Measurements from ENCODE around the gene THG1L. TPM values are rescaled to one million over a fixed set of nuclear protein-coding genes. Genes with fewer than 3 reads are reported as not detected.

The THG1L gene
- total RNA-seq, 2 experiments from 2014 or later: 28.1 to 30.2 TPM

- H3K4me3 Mint-ChIP-seq: no peak overlapping the region
These were observed 16.0 kb downstream of the THG1L start for GRCh38 chr5:157747173-157747740.

GRCh38 chr5:157747766-157748700, 16.8 kb downstream of the THG1L start:
- no peak overlapping the region for H3K27ac Mint-ChIP-seq
- CTCF ChIA-PET: interaction anchor here (1.6 to 4.2 kb wide), 2 partner anchors 12 to 82 kb away, joined by 5 to 26 read pairs; no protein-coding TSS in a partner anchor
- intact Hi-C loops (cut with micrococcal nuclease): no loop called here
- H3K9me3 Mint-ChIP-seq: no peaks in the 10 kb centered on the region
- peaks cover 5% of the 10 kb centered on the region for H3K36me3 Mint-ChIP-seq (ENCODE audit: low read depth)
- no peak overlapping the region for H3K4me3 Mint-ChIP-seq
- peak; percentile 15 for DNase-seq
- H3K27me3 Mint-ChIP-seq (ENCODE audit: low read depth): no peaks in the 10 kb centered on the region
- peaks cover 47% of the 10 kb centered on the region for H3K4me1 Mint-ChIP-seq (ENCODE audit: low read depth)

More at GRCh38 chr5:157747173-157747740, 16.0 kb downstream of the THG1L start:
- CTCF ChIA-PET: interaction anchor here (1.6 to 4.2 kb wide), 2 partner anchors 13 to 81 kb away, joined by 5 to 26 read pairs; no protein-coding TSS in a partner anchor
- no peak overlapping the region for H3K27ac Mint-ChIP-seq
- no peaks in the 10 kb centered on the region for H3K27me3 Mint-ChIP-seq (ENCODE audit: low read depth)
- no peak for DNase-seq
- intact Hi-C loops (cut with micrococcal nuclease): no loop called here
- H3K4me1 Mint-ChIP-seq (ENCODE audit: low read depth): peaks cover 51% of the 10 kb centered on the region
- no peaks in the 10 kb centered on the region for H3K9me3 Mint-ChIP-seq
- peaks cover 2% of the 10 kb centered on the region for H3K36me3 Mint-ChIP-seq (ENCODE audit: low read depth)

GRCh38 chr5:157748760-157749461, 17.7 kb downstream of the THG1L start:
- Mint-ChIP-seq H3K36me3 (ENCODE audit: low read depth) (peaks cover 8% of the 10 kb centered on the region), H3K4me3 (no peak overlapping the region), H3K27me3 (ENCODE audit: low read depth) (no peaks in the 10 kb centered on the region), H3K27ac (no peak overlapping the region), H3K4me1 (ENCODE audit: low read depth) (peaks cover 47% of the 10 kb centered on the region), H3K9me3 (no peaks in the 10 kb centered on the region)
- intact Hi-C loops (cut with micrococcal nuclease): no loop called here
- peak; percentile 14 for DNase-seq
- CTCF ChIA-PET: interaction anchor here (0.6 to 4.2 kb wide), 3 partner anchors 12 to 496 kb away, joined by 3 to 26 read pairs (median 3); no protein-coding TSS in a partner anchor

- no peak for DNase-seq
- CTCF ChIA-PET: interaction anchor here (0.6 to 4.2 kb wide), 3 partner anchors 8 to 19 kb away, joined by 3 to 26 read pairs (median 10); no protein-coding TSS in a partner anchor
- no peaks in the 10 kb centered on the region for H3K9me3 Mint-ChIP-seq
- no peak overlapping the region for H3K27ac Mint-ChIP-seq
- H3K4me3 Mint-ChIP-seq: no peak overlapping the region
- peaks cover 44% of the 10 kb centered on the region for H3K4me1 Mint-ChIP-seq (ENCODE audit: low read depth)
- intact Hi-C loops (cut with micrococcal nuclease): no loop called here
- peaks cover 8% of the 10 kb centered on the region for H3K36me3 Mint-ChIP-seq (ENCODE audit: low read depth)
- no peaks in the 10 kb centered on the region for H3K27me3 Mint-ChIP-seq (ENCODE audit: low read depth)
These were observed 18.2 kb downstream of the THG1L start for GRCh38 chr5:157749462-157749799.

- no peak for DNase-seq
- no peak overlapping the region for H3K4me3 Mint-ChIP-seq
- peaks cover 12% of the 10 kb centered on the region for H3K36me3 Mint-ChIP-seq (ENCODE audit: low read depth)
- H3K4me1 Mint-ChIP-seq (ENCODE audit: low read depth): peaks cover 36% of the 10 kb centered on the region
- H3K9me3 Mint-ChIP-seq: no peaks in the 10 kb centered on the region
- H3K27ac Mint-ChIP-seq: no peak overlapping the region
- no peaks in the 10 kb centered on the region for H3K27me3 Mint-ChIP-seq (ENCODE audit: low read depth)
- intact Hi-C loops (cut with micrococcal nuclease): no loop called here
- CTCF ChIA-PET: interaction anchor here (1.5 to 4.2 kb wide), 2 partner anchors 9 to 10 kb away, joined by 10 to 26 read pairs; no protein-coding TSS in a partner anchor
These were observed 19.1 kb downstream of the THG1L start for GRCh38 chr5:157750320-157750719.

- intact Hi-C loops (cut with micrococcal nuclease): no loop called here
- peaks cover 23% of the 10 kb centered on the region for H3K36me3 Mint-ChIP-seq (ENCODE audit: low read depth)
These were observed 24.9 kb downstream of the THG1L start for GRCh38 chr5:157756122-157756521.

GRCh38 chr5:157758706-157759105, 27.5 kb downstream of the THG1L start:
- Mint-ChIP-seq H3K4me3 (no peak overlapping the region), H3K27me3 (ENCODE audit: low read depth) (no peaks in the 10 kb centered on the region), H3K4me1 (ENCODE audit: low read depth) (peaks cover 7% of the 10 kb centered on the region), H3K36me3 (ENCODE audit: low read depth) (peaks cover 15% of the 10 kb centered on the region), H3K27ac (no peak overlapping the region), H3K9me3 (no peaks in the 10 kb centered on the region)
- DNase-seq: no peak
- intact Hi-C loops (cut with micrococcal nuclease): no loop called here
- CTCF ChIA-PET: interaction anchor here (1.2 to 4.3 kb wide), 4 partner anchors 10 to 236 kb away, joined by 3 to 26 read pairs (median 3); no protein-coding TSS in a partner anchor

More at GRCh38 chr5:157756122-157756521, 24.9 kb downstream of the THG1L start:
- Mint-ChIP-seq H3K4me3 (no peak overlapping the region), H3K27ac (no peak overlapping the region), H3K4me1 (ENCODE audit: low read depth) (peaks cover 7% of the 10 kb centered on the region), H3K27me3 (ENCODE audit: low read depth) (no peaks in the 10 kb centered on the region), H3K9me3 (no peaks in the 10 kb centered on the region)
- no peak for DNase-seq
- CTCF ChIA-PET: interaction anchor here (3.7 kb wide), 1 partner anchor 13 kb away, joined by 15 read pairs; the partner anchor contains the start of gene LSM11

- peak; percentile 35 for DNase-seq
- no peaks in the 10 kb centered on the region for H3K9me3 Mint-ChIP-seq
- H3K4me3 Mint-ChIP-seq: no peak overlapping the region
- no peak overlapping the region for H3K27ac Mint-ChIP-seq
- peaks cover 3% of the 10 kb centered on the region for H3K36me3 Mint-ChIP-seq (ENCODE audit: low read depth)
- CTCF ChIA-PET: interaction anchor here (0.6 to 4.3 kb wide), 23 partner anchors 8 to 330 kb away, joined by 3 to 27 read pairs (median 4); partner anchors contain the start of gene LSM11
- intact Hi-C loops (cut with micrococcal nuclease): loop anchor here (1.0 to 5.0 kb wide), 4 partner anchors 54 to 1370 kb away; no protein-coding TSS in a partner anchor
- peaks cover 7% of the 10 kb centered on the region for H3K4me1 Mint-ChIP-seq (ENCODE audit: low read depth)
- H3K27me3 Mint-ChIP-seq (ENCODE audit: low read depth): no peaks in the 10 kb centered on the region
These were observed 30.7 kb downstream of the THG1L start for GRCh38 chr5:157761690-157762621.

- DNase-seq: no peak
- peaks cover 2% of the 10 kb centered on the region for H3K36me3 Mint-ChIP-seq (ENCODE audit: low read depth)
- H3K4me3 Mint-ChIP-seq: no peak overlapping the region
- H3K27me3 Mint-ChIP-seq (ENCODE audit: low read depth): no peaks in the 10 kb centered on the region
- no peaks in the 10 kb centered on the region for H3K4me1 Mint-ChIP-seq (ENCODE audit: low read depth)
- no peaks in the 10 kb centered on the region for H3K9me3 Mint-ChIP-seq
- CTCF ChIA-PET: interaction anchor here (0.8 to 3.1 kb wide), 3 partner anchors 11 to 232 kb away, joined by 3 to 27 read pairs (median 10); no protein-coding TSS in a partner anchor
- no peak overlapping the region for H3K27ac Mint-ChIP-seq
- intact Hi-C loops (cut with micrococcal nuclease): loop anchor here (5.0 kb wide), 1 partner anchor 1368 kb away; no protein-coding TSS in a partner anchor
These were observed 33.3 kb downstream of the THG1L start for GRCh38 chr5:157764531-157764930.

GRCh38 chr5:157766442-157766841, 35.2 kb downstream of the THG1L start:
- DNase-seq: no peak
- H3K27me3 Mint-ChIP-seq (ENCODE audit: low read depth): no peaks in the 10 kb centered on the region
- CTCF ChIA-PET: interaction anchor here (0.7 to 1.0 kb wide), 2 partner anchors 13 to 182 kb away, joined by 3 to 4 read pairs; no protein-coding TSS in a partner anchor
- H3K4me3 Mint-ChIP-seq: no peak overlapping the region
- no peaks in the 10 kb centered on the region for H3K4me1 Mint-ChIP-seq (ENCODE audit: low read depth)
- H3K27ac Mint-ChIP-seq: no peak overlapping the region
- intact Hi-C loops (cut with micrococcal nuclease): no loop called here
- H3K9me3 Mint-ChIP-seq: no peaks in the 10 kb centered on the region
- no peaks in the 10 kb centered on the region for H3K36me3 Mint-ChIP-seq (ENCODE audit: low read depth)

- Mint-ChIP-seq H3K27ac (no peak overlapping the region), H3K4me3 (no peak overlapping the region), H3K27me3 (ENCODE audit: low read depth) (no peaks in the 10 kb centered on the region), H3K4me1 (ENCODE audit: low read depth) (no peaks in the 10 kb centered on the region), H3K36me3 (ENCODE audit: low read depth) (no peaks in the 10 kb centered on the region), H3K9me3 (no peaks in the 10 kb centered on the region)
- DNase-seq: no peak
- CTCF ChIA-PET: interaction anchor here (0.7 to 1.0 kb wide), 2 partner anchors 13 to 182 kb away, joined by 3 to 4 read pairs; no protein-coding TSS in a partner anchor
- intact Hi-C loops (cut with micrococcal nuclease): no loop called here
These were observed 35.7 kb downstream of the THG1L start for GRCh38 chr5:157766902-157767301.

All from activated naive CD4-positive, alpha-beta T cell treated with anti-CD3 and anti-CD28 coated beads for 36 hours (primary cell).